ENCODE data around the gene PATJ.
"Not testable (repeated sequence)": the region's sequence is repeated elsewhere in the genome, so short reads cannot be mapped to it uniquely, and the experiment has no call there.

The PATJ gene

DNA sequence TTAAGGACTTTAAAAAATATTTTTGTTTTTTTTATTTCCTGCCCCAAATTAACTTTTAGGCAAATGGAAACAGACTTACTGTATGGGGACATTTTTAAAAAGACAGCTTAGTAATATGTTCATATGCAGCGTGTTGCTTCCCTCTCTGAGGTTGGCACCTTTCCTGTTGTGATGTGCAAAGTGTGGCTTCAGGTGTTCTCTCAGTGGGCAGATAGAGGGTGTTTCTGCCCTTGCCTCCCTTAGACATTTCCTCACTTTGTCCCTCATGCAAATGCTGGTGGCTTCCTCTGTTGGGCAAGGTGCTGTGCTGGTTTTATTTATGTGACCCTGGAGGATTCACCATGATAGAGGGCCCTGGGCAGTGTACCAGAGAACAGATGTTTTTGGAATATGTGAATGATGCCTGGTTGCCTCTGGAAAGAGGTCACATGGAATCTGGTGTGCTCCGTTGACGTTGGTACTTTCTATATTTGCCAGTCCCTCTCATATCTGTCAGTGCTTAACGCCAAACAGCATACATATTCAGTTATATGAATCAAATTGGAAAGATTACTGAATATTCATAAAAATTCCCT lies 123.5 kb downstream of the PATJ start:
- FAIRE-seq (no peak), DNase-seq (ENCODE audit: insufficient read length, low spot score) (no peak)

DNA sequence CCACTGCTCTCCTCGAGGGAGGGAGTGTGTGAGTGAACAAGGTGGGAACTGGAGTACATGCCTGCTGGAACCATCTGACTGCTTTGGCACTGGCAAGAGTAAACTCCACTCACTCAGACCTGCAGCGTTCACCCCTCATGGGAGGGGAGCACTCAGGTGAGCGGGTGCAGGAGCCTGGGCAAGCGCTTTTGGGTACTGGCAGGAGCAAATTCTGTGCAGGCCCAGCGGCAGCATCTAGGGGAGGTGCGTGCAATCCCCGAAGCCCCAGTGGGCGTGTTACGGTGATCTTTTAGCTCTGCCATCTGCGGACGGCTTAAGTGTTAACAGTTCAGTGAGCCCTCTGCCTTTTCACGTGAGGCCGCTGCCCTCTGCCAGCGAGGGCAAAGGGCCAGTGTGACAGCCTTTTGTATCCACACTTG lies 127.4 kb downstream of the PATJ start:
- FAIRE-seq = no peak
- DNase-seq (ENCODE audit: insufficient read length, low spot score) = no peak
- no peak for TF ChIP-seq POLR2A (IDR thresholded peaks at IDR 0.05; ENCODE audit: low read depth, low read length)

More for the DNA sequence above, 123.5 kb downstream of the PATJ start:
- TF ChIP-seq POLR2A (IDR thresholded peaks at IDR 0.05; ENCODE audit: low read depth, low read length) = no peak

DNA sequence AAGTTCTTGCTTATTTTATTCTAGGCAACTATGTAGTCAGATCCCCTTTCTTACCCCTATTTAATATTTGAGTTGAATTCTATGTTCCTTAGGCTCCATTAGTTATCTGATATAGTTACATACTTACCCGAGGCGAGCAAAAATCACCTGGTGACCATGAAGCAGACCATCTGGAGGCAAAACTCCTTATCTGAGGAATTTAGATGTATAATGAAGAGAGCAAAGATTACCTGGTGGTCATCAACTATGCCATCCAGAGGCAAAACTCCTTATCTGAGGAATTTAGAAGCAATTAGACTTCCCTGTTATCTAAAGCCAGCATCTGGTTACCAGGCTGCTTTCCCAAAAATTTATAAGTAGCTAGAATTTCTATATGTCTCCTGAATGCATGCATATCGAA lies 129.9 kb downstream of the PATJ start:
- TF ChIP-seq POLR2A (IDR thresholded peaks at IDR 0.05; ENCODE audit: low read depth, low read length) = no peak
- FAIRE-seq = no peak
- no peak for DNase-seq (ENCODE audit: insufficient read length, low spot score)

DNA sequence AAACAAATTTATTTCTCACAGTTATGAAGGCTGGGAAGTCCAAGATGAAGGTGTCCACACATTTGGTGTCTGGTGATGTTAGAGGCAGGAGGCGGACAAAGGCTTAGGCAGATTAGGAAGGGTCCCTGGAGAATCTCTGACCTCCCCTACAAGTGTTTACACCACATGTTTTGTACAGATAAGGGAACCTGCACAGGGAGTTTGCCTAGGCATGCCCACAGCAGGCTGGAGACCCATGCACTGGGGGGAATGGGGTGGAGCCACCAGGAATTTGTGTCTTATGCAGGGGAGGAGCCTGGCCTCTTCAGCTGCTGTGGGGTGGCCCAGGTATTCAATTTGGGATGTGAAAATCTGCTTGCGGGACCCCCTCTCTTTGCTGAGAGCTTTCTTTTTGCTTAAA lies 131.3 kb downstream of the PATJ start:
- no peak for TF ChIP-seq POLR2A (IDR thresholded peaks at IDR 0.05; ENCODE audit: low read depth, low read length)
- FAIRE-seq = no peak
- no peak for DNase-seq (ENCODE audit: insufficient read length, low spot score)

DNA sequence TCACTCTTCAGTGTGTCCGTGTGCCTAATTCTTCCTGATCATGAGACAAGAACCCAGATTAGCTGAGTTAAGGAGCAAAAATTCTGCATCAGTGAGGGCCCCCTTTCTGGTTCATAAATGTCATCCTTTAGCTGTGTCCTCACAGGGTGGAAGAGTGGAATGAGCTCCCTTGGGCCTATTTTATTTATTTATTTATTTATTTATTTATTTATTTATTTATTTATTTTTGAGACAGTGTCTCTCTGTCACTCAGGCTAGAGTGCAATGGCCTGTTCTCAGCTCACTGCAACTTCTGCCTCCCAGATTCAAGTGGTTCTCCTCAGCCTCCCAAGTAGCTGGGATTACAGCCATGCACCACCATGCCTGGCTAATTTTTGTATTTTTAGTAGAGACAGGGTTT lies 131.7 kb downstream of the PATJ start:
- FAIRE-seq (no peak), DNase-seq (ENCODE audit: insufficient read length, low spot score) (no peak)
- no peak for TF ChIP-seq POLR2A (IDR thresholded peaks at IDR 0.05; ENCODE audit: low read depth, low read length)

DNA sequence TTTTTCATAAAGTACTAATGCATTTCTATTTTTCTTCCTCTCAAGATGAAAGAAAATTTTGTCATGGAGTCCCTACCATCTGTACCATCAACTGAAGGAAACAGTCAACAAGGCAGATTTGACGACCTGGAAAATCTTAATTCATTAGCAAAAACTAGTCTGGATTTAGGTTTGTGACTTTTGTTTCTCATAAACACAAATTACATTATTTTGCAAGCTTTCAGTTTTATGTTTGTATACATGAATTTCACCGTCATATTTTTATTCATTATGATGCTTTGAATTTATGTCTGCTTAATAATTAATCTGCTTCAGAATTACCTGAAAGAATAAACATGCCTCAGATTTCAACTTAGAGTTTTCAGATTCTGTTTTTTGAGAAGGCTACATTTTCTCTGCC lies 132.9 kb downstream of the PATJ start:
- no peak for DNase-seq (ENCODE audit: insufficient read length, low spot score)
- no peak for FAIRE-seq
- no peak for TF ChIP-seq POLR2A (IDR thresholded peaks at IDR 0.05; ENCODE audit: low read depth, low read length)

DNA sequence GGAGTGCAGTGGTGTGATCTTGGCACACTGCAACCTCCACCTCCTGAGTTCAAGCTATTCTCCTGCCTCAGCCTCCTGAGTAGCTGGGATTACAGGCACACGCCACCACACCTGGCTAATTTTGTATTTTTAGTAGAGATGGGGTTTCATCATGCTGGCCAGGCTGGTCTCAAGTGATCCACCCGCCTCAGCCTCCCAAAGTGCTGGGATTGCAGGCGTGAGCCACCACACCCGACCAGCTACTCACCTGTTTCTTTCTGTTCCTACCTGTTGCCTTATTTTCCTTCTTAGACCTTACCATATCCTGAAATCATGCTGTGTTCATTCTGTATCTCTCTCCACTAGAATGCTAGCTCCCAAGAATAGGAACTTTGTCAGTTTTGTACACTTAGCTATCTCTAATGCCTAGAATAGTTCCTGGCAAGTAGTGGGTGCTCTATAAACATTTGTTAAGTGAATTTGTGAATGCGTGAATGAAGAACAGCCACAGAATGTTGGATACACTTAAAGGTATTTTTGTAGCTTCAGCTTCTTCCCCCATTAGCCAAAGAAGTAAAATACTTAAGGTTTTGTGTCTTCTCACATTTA lies 137.7 kb downstream of the PATJ start:
- FAIRE-seq; DNase-seq (ENCODE audit: insufficient read length, low spot score): not testable (repeated sequence)

DNA sequence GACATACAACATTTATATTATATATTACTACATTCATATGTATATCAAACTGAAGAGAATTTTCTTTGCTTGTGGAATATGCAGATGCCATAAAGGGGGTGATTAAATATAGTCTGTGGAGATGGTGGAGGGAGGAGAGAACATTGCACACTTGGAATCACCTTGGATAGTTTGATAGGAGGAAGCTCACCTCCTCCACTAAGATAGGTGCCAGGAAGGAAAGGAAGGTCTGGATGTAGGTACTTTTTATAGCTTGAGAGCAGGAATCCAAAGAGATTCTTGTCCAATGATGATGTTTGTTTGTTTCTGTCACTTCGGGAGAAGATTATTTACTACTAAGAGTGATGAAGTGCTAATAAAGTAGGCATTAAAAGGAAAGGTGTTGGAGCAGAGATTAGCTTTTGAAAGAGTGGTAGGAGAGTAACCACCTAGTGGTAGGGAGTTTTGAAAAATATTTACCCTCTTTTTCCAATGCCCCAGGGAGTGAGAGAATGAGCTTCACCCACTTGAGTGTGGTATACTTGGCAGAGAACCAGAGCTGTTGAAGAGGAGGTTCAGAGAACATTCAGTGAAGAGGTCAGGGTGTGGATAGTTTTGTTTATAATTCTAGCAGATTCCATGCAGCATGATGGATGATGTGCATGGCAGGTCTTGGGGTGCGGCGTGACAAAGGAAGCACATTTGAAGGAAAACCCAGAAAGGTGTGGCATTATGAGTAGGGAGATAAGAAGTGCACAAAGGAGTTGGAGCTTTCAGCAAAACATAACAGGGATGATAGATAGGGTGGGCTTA lies 145.0 kb downstream of the PATJ start:
- FAIRE-seq = no peak
- DNase-seq (ENCODE audit: insufficient read length, low spot score) = no peak
- no peak for TF ChIP-seq POLR2A (IDR thresholded peaks at IDR 0.05; ENCODE audit: low read depth, low read length)

DNA sequence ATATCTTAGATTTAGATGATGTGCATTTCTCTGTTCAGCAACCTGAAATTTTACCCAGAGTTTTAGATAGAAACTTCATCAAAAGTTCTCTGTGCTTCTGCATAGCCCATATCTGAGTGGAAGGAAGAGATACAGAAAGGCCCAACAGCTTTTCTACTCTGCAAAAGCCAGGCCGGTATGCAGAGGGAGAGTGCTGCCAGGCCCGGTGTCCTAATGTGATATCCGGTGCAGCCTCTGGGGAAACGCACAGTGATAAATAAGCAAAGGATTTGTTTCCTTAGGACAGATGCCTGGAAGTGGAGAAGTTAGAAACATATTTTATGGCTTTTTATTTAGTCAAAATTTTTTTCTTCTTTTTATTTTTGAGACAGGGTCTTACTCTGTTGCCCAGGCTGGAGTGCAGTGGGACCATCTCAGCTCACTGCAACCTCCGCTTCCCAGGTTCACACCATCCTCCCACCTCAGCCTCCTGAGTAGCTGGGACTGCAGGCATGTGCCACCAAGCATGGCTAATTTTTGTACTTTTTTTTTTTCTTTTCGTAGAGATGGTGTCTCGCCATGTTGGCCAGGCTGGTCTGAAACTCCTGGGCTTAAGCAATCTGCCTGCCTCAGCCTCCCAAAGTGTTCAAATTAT lies 145.8 kb downstream of the PATJ start:
- TF ChIP-seq POLR2A (IDR thresholded peaks at IDR 0.05; ENCODE audit: low read depth, low read length) = no peak
- no peak for DNase-seq (ENCODE audit: insufficient read length, low spot score)
- no peak for FAIRE-seq

DNA sequence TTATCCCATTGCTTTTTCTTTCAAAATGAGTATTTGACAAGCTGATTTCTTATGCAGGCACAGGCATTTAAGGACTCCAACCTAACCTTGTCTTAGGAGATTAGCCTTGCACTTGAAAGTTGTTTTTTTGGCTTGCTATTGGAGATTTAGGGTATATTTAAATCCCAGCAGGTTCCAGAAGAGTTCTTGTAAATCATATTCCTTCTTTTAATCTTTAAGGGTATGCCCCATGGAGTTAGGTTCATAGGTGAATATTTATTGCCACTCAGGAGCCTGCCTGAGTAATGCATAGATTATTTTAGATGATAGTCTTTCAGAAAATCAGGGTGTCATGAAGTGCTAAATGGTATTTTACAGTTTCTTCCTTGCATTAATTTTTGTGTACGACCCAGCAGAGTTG lies 146.5 kb downstream of the PATJ start:
- no peak for DNase-seq (ENCODE audit: insufficient read length, low spot score)
- no peak for FAIRE-seq
- TF ChIP-seq POLR2A (IDR thresholded peaks at IDR 0.05; ENCODE audit: low read depth, low read length) = no peak

DNA sequence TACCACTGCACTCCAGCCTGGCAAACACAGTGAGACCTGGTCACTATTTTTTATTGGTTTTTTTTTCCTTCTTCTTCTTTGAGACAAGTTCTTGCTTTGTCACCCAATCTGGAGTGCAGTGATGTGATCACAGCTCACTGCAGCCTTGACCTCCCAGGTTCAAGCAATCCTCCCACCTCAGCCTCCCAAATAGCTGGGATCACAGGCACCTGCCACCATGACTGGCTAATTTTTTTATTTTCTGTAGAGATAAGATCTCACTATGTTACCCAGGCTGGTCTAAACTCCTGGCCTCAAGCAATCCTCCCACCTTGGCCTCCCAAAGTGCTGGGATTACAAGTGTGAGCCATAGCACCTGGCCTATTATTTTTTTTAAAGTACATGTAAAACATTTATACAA lies 148.2 kb downstream of the PATJ start:
- not testable (repeated sequence) for FAIRE-seq; DNase-seq (ENCODE audit: insufficient read length, low spot score)

DNA sequence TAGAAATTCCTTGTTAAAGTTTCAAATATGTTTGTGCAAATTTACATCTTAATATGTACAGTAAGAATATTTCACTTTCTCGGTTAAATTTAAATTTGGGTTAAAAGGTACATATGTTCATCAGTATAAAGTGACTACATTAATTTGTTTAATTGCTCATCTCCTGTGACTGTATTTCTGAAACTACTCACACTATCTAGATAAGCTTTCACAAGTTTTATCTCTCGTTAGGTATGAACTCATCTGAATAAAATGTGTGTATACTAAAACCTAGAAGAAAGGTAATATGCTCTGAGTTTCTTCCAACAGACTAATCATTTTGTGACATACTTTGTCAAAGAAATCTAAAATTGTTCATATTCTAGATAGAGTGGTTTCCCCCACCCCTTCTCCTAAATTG lies 150.7 kb downstream of the PATJ start:
- FAIRE-seq (no peak), DNase-seq (ENCODE audit: insufficient read length, low spot score) (no peak)
- TF ChIP-seq POLR2A (IDR thresholded peaks at IDR 0.05; ENCODE audit: low read depth, low read length) = no peak

DNA sequence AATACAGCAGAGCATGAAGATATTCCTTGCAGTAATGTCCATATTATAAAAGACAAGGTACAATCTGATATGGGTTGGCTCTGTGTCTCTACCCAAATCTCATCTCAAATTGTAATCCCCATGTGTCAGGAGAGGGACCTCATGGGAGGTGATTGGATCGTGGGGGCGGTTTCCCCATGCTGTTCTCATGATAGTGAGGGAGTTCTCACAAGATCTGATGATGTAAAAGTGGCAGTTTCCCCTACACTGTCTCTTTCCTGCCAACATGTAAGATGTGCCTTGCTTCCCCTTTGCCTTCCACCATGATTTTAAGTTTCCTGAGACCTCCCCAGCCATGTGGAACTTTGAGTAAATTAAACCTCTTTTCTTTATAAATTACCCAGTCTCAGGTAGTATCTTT lies 152.0 kb downstream of the PATJ start:
- DNase-seq (ENCODE audit: insufficient read length, low spot score); FAIRE-seq: not testable (repeated sequence)

DNA sequence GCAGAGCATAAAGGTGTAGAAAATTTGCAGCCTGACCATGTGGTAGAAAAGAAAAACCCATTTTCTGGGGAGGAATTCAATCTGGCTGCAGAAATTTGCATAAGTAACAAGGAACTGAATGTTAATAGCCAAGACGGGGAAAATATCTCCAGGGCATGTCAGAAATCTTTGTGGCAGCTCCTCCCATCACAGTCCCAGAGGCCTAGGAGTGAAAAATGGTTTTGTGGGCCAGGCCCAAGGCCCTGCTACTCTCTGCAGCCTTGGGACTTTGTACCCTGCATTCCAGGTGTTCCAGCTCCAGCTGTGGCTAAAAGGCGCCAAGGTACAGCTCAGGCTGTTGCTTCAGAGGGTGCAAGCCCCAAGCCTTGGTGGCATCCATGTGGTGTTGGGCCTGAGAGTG lies 152.9 kb downstream of the PATJ start:
- TF ChIP-seq POLR2A (IDR thresholded peaks at IDR 0.05; ENCODE audit: low read depth, low read length) = no peak
- DNase-seq (ENCODE audit: insufficient read length, low spot score) (no peak), FAIRE-seq (no peak)

DNA sequence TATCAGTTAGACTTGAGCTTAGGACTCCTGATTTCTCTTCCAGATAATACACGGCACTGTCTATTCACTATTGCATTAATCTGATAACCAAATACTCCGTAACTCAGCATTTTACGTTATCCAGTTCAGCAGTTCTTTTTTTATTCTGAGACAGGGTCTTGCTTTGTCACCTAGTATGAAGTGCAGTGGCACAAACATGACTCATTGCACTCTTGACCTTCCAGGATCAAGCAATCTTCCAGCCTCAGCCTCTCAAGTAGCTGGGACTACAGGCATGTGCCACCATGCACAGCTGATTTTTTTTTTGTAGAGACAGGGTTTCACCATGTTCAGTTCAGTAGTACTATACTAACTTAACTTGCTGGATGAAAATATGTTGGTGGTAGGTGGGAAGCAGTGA lies 156.4 kb downstream of the PATJ start:
- no peak for DNase-seq (ENCODE audit: insufficient read length, low spot score)
- no peak for FAIRE-seq
- no peak for TF ChIP-seq POLR2A (IDR thresholded peaks at IDR 0.05; ENCODE audit: low read depth, low read length)
